HG02678 (cell line): ENCODE measurements around the gene ACAP3.
"Not testable (repeated sequence)": the region's sequence is repeated elsewhere in the genome, so short reads cannot be mapped to it uniquely, and the experiment has no call there.

ENCODE experiments used
- ATAC-seq: cut with Tn5 transposase; IDR thresholded peaks from one replicate; pipeline ENCODE4 v1.9.1; 2021; ENCODE audit warnings: mild to moderate bottlenecking, moderate library complexity; ENCODE audit not compliant: unreplicated experiment

The ACAP3 gene

GRCh38 chr1:1268284-1268682 is 39.4 kb downstream of the ACAP3 start:
- no peak for ATAC-seq

GRCh38 chr1:1267488-1268283 is 40.0 kb downstream of the ACAP3 start:
- no peak for ATAC-seq

- ATAC-seq = no peak
These were observed 42.9 kb downstream of the ACAP3 start for GRCh38 chr1:1264868-1265272.

- ATAC-seq = no peak
These were observed 43.7 kb downstream of the ACAP3 start for GRCh38 chr1:1264026-1264425.

- ATAC-seq = no peak
These were observed 45.0 kb downstream of the ACAP3 start for GRCh38 chr1:1262758-1263157.

GRCh38 chr1:1262071-1262470 is 45.7 kb downstream of the ACAP3 start:
- ATAC-seq = no peak

- no peak for ATAC-seq
These were observed 46.7 kb downstream of the ACAP3 start for GRCh38 chr1:1260843-1261560.

- no peak for ATAC-seq
These were observed 47.7 kb downstream of the ACAP3 start for GRCh38 chr1:1259951-1260600.

- no peak for ATAC-seq
These were observed 48.2 kb downstream of the ACAP3 start for GRCh38 chr1:1259540-1259939.

- no peak for ATAC-seq
These were observed 48.6 kb downstream of the ACAP3 start for GRCh38 chr1:1259119-1259488.

- no peak for ATAC-seq
These were observed 50.5 kb downstream of the ACAP3 start for GRCh38 chr1:1256956-1257871.

- ATAC-seq = no peak
These were observed 52.1 kb downstream of the ACAP3 start for GRCh38 chr1:1255611-1256010.

GRCh38 chr1:1255078-1255477 is 52.7 kb downstream of the ACAP3 start:
- no peak for ATAC-seq

- ATAC-seq = no peak
These were observed 53.1 kb downstream of the ACAP3 start for GRCh38 chr1:1254667-1254998.

- ATAC-seq = no peak
These were observed 53.6 kb downstream of the ACAP3 start for GRCh38 chr1:1253972-1254666.

- no peak for ATAC-seq
These were observed 54.4 kb downstream of the ACAP3 start for GRCh38 chr1:1253314-1253713.

GRCh38 chr1:1250786-1251284 is 56.9 kb downstream of the ACAP3 start:
- ATAC-seq = no peak

GRCh38 chr1:1248009-1248913 is 59.5 kb downstream of the ACAP3 start:
- not testable (repeated sequence) for ATAC-seq

GRCh38 chr1:1247341-1247913 is 60.3 kb downstream of the ACAP3 start:
- no peak for ATAC-seq
